Activated CD4-positive, alpha-beta T cell treated with anti-CD3 and anti-CD28 coated beads for 36 hours (primary cell): Measurements from ENCODE around the gene KY. TPM values are rescaled to one million over a fixed set of nuclear protein-coding genes. Genes with fewer than 3 reads are reported as not detected.

ENCODE experiments used
- total RNA-seq, 2 experiments: library from RNA; stranded (reverse); gene quantifications; one replicate each; pipeline ENCODE4 v1.2.3, GENCODE V29; 2021

Gene KY
- total RNA-seq, 2 experiments from 2014 or later, result not detected

Other genes with a start within 250 kb of the KY start
- gene ANAPC13, start 165.0 kb downstream of the KY start, total RNA-seq, result 10 to 100 TPM; 35.9 to 39.7 TPM
- gene CEP63, start 165.0 kb downstream of the KY start, total RNA-seq, result 10 to 100 TPM; 21.3 to 25.9 TPM
- under 1 TPM; 0.60 to 0.98 TPM for gene EPHB1, start 144.2 kb upstream of the KY start, total RNA-seq